Measurements from ENCODE around the gene BMPR1A. TPM values are rescaled to one million over a fixed set of nuclear protein-coding genes. Genes with fewer than 3 reads are reported as not detected.

BMPR1A gene
- total and polyA plus RNA-seq, 2 of the 13 experiments (the other 11 are each of a cell fraction or from before 2014, with no cell fraction given) = 17.8 to 44.2 TPM

- TF ChIP-seq ZBTB40 (IDR thresholded peaks at IDR 0.05) = no peak
- no peak for TF ChIP-seq ZBTB40 (CRISPR knock-in tag; IDR thresholded peaks at IDR 0.05)
- TF ChIP-seq ARID5B (CRISPR knock-in tag; IDR thresholded peaks at IDR 0.05) = peak; percentile 39; the same call in 1 of the 2 replicates
- no peak for TF ChIP-seq PCBP1 (IDR thresholded peaks at IDR 0.05; ENCODE audit: borderline replicate concordance, low read depth, low read length)
- no peak for TF ChIP-seq EEA1 (CRISPR knock-in tag; IDR thresholded peaks at IDR 0.05; ENCODE audit: borderline replicate concordance)
- TF ChIP-seq NFAT5 (CRISPR knock-in tag; IDR thresholded peaks at IDR 0.05) = no peak
- TF ChIP-seq PATZ1 (CRISPR knock-in tag; IDR thresholded peaks at IDR 0.05) = peak; percentile 43; the same call in 1 of the 2 replicates
- no peak for TF ChIP-seq ZNF749 (CRISPR knock-in tag; IDR thresholded peaks at IDR 0.05; ENCODE audit: borderline replicate concordance)
Measured at GRCh38 chr10:86730227-86730626, 26.2 kb upstream of the BMPR1A start (continued).

Measured in HepG2 (cell line).